Lung (tissue), 12 donors: ENCODE data around the gene SLIT2. TPM values are rescaled to one million over a fixed set of nuclear protein-coding genes. Genes with fewer than 3 reads are reported as not detected.

Experiments used
- ATAC-seq: fragments of 200-7000 bp; cut with Tn5 transposase; one replicate; pipeline ENCODE4 v1.9.1; 2020; ENCODE audit warnings: moderate number of reproducible peaks; ENCODE audit not compliant: insufficient read depth, low FRiP score
- DNase-seq, 3 donors: peaks; one replicate each; pipeline ENCODE4 v3.0.0-alpha.2; 2013 to 2017
- H3K27ac ChIP-seq, 2 donors: one replicate each; pipeline ENCODE4 v1.5.1; 2013; ENCODE audit warnings: mild to moderate bottlenecking in 2 of 2, moderate library complexity in 2 of 2, control low read depth in 1 of 2, inconsistent platforms in 1 of 2, low read depth in 1 of 2, low read length in 1 of 2
- H3K27me3 ChIP-seq, 3 donors: one replicate each; pipeline ENCODE4 v1.5.1; 2013; ENCODE audit warnings: low read length in 2 of 3; ENCODE audit not compliant: control insufficient read depth in 3 of 3, insufficient read depth in 3 of 3
- H3K36me3 ChIP-seq, 4 donors: one replicate each; pipeline ENCODE4 v1.5.1; 2013; ENCODE audit warnings: low read length in 4 of 4, mild to moderate bottlenecking in 1 of 4, moderate library complexity in 1 of 4; ENCODE audit not compliant: control insufficient read depth in 4 of 4, insufficient read depth in 4 of 4
- H3K4me1 ChIP-seq, 5 donors: one replicate each; pipeline ENCODE4 v1.5.1; 2013; ENCODE audit warnings: low read length in 5 of 5, mild to moderate bottlenecking in 2 of 5, moderate library complexity in 1 of 5; ENCODE audit not compliant: control insufficient read depth in 5 of 5, insufficient read depth in 5 of 5
- H3K4me3 ChIP-seq: one replicate; pipeline ENCODE4 v1.5.1; 2013; ENCODE audit warnings: mild to moderate bottlenecking, control low read depth, moderate library complexity
- H3K9ac ChIP-seq, 2 donors: one replicate each; pipeline ENCODE4 v1.5.1; 2013; ENCODE audit warnings: low read length in 2 of 2, control low read depth in 1 of 2; ENCODE audit not compliant: insufficient read depth in 1 of 2
- H3K9me3 ChIP-seq, 4 donors: one replicate each; pipeline ENCODE4 v1.5.1; 2013; ENCODE audit warnings: low read length in 3 of 4, mild to moderate bottlenecking in 1 of 4, moderate library complexity in 1 of 4; ENCODE audit not compliant: control insufficient read depth in 4 of 4, insufficient read depth in 3 of 4
- WGBS, 2 donors: extraction: QIAGEN DNeasy Blood & Tissue Kit; methylation state at CpG; one replicate each; pipeline ENCODE4 v1.1.7; 2013; 5-methylcytosine and 5-hydroxymethylcytosine counted together
- polyA plus RNA-seq, 2 donors: library from polyadenylated mRNA; stranded (reverse); fragments of 200-250 nt; gene quantifications; one replicate each; pipeline ENCODE4 v1.2.1, GENCODE V29; 2013
- total RNA-seq, 2 donors: library from RNA; depleted of rRNA in 1 of 2; stranded (reverse); fragments of >200 nt in 1 of 2; gene quantifications; one replicate each; pipeline ENCODE4 v1.2.1, GENCODE V29; 2014 to 2021
- TF ChIP-seq, protein P1 (sequence below): IDR thresholded peaks from 2 replicates; pipeline ENCODE4 v1.5.1; 2012; ENCODE audit warnings: mild to moderate bottlenecking; ENCODE audit errors: control extremely low read depth, extremely low read depth
- donor health status: control.
- donor health status: control.
- donor health status: Bipolar disorder and iron deficiency.
- donor health status: healthy.
- donor health status: DM: yes; HTN: yes; CAD: no.

SLIT2 gene
- total and polyA plus RNA-seq, 4 donors: 6.6 to 159 (median 32.4) TPM

DNA sequence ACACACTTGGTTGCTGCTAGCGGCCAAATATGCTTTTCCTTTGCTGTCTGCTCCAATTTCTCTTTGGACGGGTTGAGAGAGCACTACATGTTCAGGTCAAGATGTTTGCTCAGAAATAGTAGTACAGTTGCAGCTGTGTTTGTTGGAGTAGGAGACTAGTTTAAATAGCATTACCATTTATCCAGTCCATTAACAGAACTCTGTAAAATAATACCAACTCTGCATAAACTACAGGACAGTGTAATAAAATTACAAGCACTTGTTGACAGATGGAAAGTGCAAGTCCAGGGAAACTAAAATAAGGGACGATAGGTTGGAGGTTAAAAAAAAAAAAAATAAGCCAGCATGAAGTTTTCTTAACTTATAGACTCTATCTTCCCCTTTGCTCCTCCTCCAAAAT, 20.2 kb downstream of the SLIT2 start:
- DNase-seq: no peak
- Histone ChIP-seq H3K4me3 (no peak overlapping the region), H3K4me1 (peaks cover 0 to 20% (median 4%) of the 10 kb centered on the region in 5 donors), H3K9ac (no peak overlapping the region), H3K27ac (no peak overlapping the region), H3K36me3 (peaks cover 0 to 13% (median 5%) of the 10 kb centered on the region in 4 donors), H3K9me3 (no peaks in the 10 kb centered on the region), H3K27me3 (no peaks in the 10 kb centered on the region)
- TF ChIP-seq, protein P1, sequence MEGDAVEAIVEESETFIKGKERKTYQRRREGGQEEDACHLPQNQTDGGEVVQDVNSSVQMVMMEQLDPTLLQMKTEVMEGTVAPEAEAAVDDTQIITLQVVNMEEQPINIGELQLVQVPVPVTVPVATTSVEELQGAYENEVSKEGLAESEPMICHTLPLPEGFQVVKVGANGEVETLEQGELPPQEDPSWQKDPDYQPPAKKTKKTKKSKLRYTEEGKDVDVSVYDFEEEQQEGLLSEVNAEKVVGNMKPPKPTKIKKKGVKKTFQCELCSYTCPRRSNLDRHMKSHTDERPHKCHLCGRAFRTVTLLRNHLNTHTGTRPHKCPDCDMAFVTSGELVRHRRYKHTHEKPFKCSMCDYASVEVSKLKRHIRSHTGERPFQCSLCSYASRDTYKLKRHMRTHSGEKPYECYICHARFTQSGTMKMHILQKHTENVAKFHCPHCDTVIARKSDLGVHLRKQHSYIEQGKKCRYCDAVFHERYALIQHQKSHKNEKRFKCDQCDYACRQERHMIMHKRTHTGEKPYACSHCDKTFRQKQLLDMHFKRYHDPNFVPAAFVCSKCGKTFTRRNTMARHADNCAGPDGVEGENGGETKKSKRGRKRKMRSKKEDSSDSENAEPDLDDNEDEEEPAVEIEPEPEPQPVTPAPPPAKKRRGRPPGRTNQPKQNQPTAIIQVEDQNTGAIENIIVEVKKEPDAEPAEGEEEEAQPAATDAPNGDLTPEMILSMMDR: no peak
- WGBS, 2 donors: 52 to 74% methylated on average over 3 of the region's 3 CpGs
- ATAC-seq: no peak

DNA sequence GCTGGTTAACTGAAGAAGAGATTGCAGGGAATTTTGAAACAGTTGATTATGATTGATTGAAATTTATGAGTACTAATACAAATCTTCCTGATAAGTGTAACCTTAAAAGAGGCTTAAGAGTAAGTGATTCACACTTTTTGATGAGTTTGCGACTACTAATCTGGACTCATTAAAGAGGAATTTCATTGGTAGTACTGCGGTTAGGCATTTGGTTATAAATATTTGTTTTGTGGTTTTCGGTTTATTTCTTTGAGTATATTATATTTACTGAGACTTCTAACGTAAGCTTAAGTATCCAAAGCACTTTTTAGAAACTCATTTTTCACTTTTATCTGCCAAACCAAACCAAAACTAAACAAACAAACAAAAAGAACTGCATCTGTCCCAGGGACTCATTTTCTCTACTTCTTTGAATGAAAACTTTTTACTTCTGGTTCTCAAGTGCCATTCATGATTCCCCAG, 20.7 kb downstream of the SLIT2 start:
- H3K4me1 ChIP-seq: peaks cover 0 to 21% (median 4%) of the 10 kb centered on the region in 5 donors
- H3K9me3 ChIP-seq: no peaks in the 10 kb centered on the region
- H3K27me3 ChIP-seq: no peaks in the 10 kb centered on the region
- H3K36me3 ChIP-seq: peaks cover 0 to 13% (median 5%) of the 10 kb centered on the region in 4 donors
- 50 to 69% methylated on average over 4 of the region's 4 CpGs for WGBS, 2 donors
- H3K9ac ChIP-seq: no peak overlapping the region
- TF ChIP-seq, protein P1: no peak
- H3K4me3 ChIP-seq: no peak overlapping the region
- no peak for DNase-seq
- H3K27ac ChIP-seq: no peak overlapping the region
- no peak for ATAC-seq

DNA sequence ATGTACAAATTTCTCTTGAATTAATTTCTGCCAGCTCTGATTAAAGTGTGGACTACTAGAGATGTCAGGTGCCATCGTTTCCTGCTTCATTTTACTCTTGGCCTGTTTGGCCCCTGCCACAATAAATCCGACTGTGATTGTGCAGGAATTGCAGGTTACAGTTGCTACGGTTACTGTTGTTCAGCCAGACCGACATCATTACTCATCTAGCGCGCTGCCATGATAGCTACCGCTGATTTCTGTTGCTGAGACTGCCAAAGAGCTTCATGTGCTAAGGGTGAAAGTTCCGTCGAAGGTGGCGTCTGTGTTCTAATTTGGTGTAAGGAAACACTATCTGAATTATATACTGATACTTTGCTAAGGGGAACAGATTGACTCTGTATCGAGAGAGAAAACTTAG, 22.1 kb downstream of the SLIT2 start:
- Histone ChIP-seq H3K27me3 (no peaks in the 10 kb centered on the region), H3K4me1 (peaks cover 0 to 28% (median 4%) of the 10 kb centered on the region in 5 donors), H3K9ac (no peak overlapping the region), H3K4me3 (no peak overlapping the region), H3K27ac (no peak overlapping the region), H3K36me3 (peaks cover 0 to 6% (median 1%) of the 10 kb centered on the region in 4 donors), H3K9me3 (no peaks in the 10 kb centered on the region)
- no peak for ATAC-seq
- 77 to 86% methylated on average over 11 of the region's 11 CpGs for WGBS, 2 donors
- DNase-seq: no peak
- TF ChIP-seq, protein P1: no peak

DNA sequence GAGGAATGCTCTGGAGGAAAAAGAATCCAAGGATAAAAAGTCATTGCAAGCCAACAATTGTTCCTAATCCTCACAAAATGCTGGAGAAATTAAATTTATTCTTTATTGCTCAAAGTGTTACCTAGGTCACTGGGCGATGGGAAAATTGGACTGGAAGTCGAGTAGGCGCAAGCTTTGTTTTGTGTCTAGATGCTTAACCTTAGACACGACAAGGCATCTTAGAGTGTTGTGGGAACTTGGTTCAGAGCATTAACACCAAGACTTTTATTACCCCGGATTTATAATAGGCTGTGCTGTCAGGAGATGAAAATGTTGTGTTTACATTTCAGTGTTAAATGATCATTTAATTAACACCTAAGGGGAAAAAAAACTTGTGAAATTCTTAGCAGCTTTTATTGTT, 25.1 kb downstream of the SLIT2 start:
- TF ChIP-seq, protein P1: no peak
- WGBS, 2 donors: 62 to 65% methylated on average over 5 of the region's 5 CpGs
- no peak for ATAC-seq
- H3K9ac ChIP-seq: no peak overlapping the region
- H3K27me3 ChIP-seq: no peaks in the 10 kb centered on the region
- no peak overlapping the region for H3K4me3 ChIP-seq
- H3K36me3 ChIP-seq: peaks cover 0 to 4% (median 0%) of the 10 kb centered on the region in 4 donors
- H3K27ac ChIP-seq: no peak overlapping the region
- H3K9me3 ChIP-seq: no peaks in the 10 kb centered on the region
- DNase-seq: peak in 2 of 3 donors; percentile 27 to 52
- H3K4me1 ChIP-seq: peaks cover 0 to 29% (median 10%) of the 10 kb centered on the region in 5 donors
